UCSD-AML1 (cell line): ENCODE measurements around the gene PROSER2.

Experiments used
- DNase-seq: peaks from one replicate; lab custom pipeline; 2025; ENCODE audit not compliant: unreplicated experiment; lab: John Stamatoyannopoulos, UW

PROSER2 gene

GRCh38 chr10:11804336-11804735 is 18.8 kb upstream of the PROSER2 start:
- peak; percentile 31 for DNase-seq

- no peak for DNase-seq
These were observed 17.4 kb upstream of the PROSER2 start for GRCh38 chr10:11805792-11806191.

- no peak for DNase-seq
These were observed 16.4 kb upstream of the PROSER2 start for GRCh38 chr10:11806706-11807105.

- no peak for DNase-seq
These were observed 14.3 kb upstream of the PROSER2 start for GRCh38 chr10:11808808-11809207.

DNA sequence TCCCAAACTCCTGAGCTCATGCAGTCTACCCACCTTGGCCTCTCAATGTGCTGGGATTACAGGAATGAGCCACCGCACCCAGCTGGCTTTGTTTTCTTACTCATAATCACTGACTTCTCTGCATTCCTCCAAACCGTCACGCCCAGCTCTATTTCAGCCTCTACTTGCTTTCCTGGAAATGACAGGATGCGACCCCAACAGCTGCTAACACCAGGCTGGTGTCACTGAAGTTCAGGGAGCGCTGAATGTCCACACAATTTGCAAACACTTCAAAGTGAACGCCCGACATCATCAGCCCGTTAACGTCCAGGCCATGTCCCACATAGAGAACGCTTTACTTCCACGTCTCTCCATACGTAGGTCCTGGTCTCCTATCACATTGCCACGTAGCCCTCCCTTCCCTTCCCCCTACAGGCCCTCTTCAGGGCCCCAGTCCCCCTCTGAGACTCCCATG is 12.8 kb upstream of the PROSER2 start:
- DNase-seq: no peak

GRCh38 chr10:11810973-11811372 is 12.2 kb upstream of the PROSER2 start:
- DNase-seq: no peak

GRCh38 chr10:11813177-11813576 is 10.0 kb upstream of the PROSER2 start:
- DNase-seq: no peak

DNA sequence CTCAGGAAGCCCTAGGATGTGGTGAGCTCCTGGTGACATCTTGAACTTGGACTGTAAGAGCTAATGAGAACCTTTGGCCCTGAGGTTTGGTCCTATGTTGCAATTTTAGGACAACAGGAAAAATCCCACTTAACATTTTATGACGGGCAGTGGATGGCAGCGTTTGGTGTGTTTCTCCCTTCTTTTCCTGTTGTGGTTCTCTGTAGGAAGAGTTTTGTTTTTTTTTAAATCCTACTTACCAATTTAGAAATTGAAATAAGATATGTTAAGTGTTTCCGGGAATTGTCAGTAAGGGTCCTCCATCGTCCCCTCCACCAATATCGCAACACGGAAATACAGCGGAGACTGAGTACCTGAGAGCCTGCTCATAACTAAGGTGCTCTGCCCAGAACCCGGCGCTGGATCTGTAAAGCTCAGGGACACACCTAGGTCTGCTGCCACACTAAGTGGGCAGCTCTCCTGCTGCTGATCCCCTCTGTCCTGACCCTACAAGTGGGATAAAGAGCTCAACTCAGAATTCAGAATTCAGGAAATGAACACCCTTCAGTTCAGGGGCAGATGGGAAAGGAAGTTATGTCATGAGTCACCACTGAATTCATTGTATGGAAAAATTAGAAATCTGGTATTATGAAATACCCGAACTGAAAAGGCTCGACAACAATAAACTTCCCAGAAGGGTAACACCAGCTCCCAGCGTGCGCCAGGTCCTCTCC is 9.1 kb upstream of the PROSER2 start:
- DNase-seq: peak; percentile 47

DNA sequence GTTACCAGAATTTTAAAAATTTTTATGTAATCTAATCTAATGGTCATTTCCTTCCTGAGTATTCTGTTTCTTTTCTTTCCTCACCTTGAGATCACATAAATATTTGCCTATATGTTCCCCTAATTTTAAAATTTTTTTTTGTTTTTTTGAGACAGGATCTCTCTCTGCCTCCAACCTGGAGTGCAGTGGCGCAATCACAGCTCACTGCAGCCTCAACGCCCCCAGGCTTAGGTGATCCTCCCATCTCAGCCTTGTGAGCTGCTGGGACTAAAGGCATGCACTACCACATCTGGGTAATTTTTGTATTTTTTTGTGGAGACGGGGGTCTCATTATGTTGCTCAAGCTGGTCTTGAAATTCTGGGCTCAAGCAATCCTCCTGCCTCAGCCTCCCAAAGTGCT is 4.1 kb upstream of the PROSER2 start:
- DNase-seq: no peak

- DNase-seq: no peak
These were observed 965 bp upstream of the PROSER2 start for GRCh38 chr10:11822026-11822756.

DNA sequence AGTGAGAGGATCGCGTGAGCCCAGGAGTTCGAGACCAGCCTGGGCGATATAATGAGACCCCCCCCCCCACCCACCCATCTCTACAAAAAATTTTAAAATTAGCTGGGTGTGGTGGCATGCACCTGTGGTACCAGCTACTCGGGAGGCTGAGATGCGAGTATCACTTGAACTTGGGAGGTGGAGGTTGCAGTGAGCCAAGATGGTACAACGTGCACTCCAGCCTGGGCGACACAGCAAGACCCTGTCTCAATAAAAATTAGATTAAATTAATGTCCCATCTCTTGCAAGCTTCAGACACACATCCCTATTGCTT is 391 bp upstream of the PROSER2 start:
- DNase-seq: no peak

DNA sequence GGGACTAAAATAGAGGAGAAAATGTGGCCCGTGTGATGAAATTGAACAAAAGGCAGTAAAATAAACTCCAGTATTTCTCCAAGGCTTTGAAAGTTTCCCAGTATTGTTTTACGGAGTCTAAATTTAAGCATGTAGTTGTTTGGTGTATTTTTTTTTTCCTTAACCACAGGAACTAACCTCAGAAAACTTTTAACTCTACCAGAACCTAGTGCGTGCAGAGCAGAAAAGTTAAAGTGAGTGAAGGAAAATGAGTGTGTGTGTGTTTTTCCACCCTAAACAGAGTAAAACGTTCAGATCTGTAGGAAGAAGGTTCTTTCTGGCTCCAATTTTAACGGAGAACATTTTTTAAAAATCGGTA is 812 bp downstream of the PROSER2 start:
- no peak for DNase-seq

DNA sequence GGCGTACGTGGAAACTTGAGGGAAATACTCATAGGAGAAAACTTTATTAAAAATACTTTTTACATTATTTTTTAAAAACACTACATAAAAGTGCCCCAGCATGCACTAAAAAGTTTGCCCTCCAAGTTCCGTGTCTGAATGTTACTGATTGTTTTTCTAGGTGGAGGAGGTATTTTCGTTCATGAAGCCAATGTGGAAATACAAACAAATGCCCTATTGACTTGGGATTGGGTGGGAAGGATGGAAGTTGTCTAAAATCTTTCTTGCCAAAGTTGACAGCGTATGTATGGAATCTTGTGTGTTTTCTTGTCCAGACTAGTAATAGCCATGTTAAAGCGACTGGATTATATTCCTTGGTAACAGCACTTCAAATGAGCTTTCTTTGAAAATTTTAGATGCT is 1.2 kb downstream of the PROSER2 start:
- no peak for DNase-seq

GRCh38 chr10:11824825-11825224 is 1.7 kb downstream of the PROSER2 start:
- DNase-seq: no peak

DNA sequence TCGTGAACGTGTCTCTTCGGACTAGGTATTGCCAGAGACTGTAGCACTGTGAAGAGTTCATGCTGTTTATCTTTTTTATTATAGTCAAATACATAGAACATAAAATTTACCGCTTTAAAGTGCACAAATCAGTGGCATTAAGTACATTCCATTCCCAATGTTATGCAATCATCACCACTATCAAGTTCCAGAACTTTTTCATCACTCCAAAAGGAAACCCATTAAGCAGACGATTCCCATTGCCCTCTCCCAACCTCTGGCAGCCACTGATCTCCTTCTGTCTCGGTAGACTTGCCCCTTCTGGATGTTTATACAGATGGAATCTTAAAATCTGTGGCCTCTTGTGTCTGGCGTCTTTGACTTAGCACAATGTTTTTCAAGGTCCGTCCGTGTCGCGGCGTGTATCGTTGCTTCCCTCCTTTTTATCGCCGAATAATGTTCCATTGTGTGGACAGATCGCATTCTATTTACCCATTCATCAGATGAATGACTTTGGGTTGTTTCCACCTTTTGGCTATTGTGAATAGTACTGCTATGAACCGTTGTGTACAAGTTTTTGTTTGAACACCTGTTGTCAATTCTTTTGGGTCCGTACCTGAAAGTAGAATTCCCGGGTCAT is 2.7 kb downstream of the PROSER2 start:
- no peak for DNase-seq

DNA sequence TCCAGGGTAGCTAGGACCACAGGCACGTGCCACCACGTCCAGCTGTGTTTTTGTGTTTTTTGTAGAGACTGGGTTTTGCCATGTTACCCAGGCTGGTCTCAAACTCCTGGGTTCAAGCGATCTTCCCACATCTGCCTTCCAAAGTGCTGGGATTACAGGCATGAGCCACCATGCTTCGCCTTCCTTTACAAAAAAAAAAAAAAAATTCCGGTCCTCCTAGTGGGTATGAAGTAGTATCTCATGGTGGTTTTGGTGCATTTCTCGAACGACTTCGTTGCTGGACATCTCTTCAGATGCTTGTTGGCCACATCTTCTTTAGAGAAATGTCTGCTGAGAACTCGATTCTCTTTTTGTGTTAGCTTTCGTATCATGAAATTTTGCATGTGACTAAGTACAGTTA is 3.9 kb downstream of the PROSER2 start:
- no peak for DNase-seq

- DNase-seq: no peak
These were observed 4.3 kb downstream of the PROSER2 start for GRCh38 chr10:11827414-11827813.

DNA sequence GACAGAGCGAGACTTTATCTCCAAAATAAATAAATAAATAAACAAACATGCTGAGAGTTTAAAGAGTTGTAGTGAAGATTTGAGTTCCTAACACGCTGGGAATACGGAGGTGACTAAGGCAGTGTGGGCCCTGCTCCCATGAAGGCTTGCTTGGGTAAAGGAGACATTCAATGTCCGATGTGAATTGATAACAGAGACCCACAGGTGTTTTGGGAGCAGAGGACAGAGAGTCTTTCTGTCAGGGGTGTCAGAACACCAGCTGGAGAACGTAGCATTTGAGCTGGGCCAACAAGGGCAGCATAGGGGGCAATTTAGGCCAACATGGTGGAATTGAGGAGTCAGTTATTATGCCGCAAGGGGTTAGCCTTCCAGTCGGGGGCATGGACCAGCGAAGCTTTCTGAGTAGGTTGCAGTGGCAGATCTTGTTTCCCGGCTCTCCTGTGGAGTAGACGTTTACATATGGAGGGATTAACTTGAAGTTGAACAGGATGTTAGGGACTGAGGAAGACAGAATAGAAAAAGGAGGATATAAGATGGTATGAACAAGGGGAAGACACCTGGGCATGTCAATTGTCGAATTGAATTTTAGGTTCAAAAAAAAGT is 5.6 kb downstream of the PROSER2 start:
- DNase-seq: no peak

- no peak for DNase-seq
These were observed 7.8 kb downstream of the PROSER2 start for GRCh38 chr10:11830836-11831519.

- DNase-seq: no peak
These were observed 8.4 kb downstream of the PROSER2 start for GRCh38 chr10:11831520-11831951.

- no peak for DNase-seq
These were observed 8.9 kb downstream of the PROSER2 start for GRCh38 chr10:11832042-11832441.
